Esophagus squamous epithelium (tissue), 4 donors: ENCODE data around the gene EMC10.

ENCODE experiments used
- POLR2A ChIP-seq, 4 donors: fragments of 450-650 bp; IDR thresholded peaks; one replicate each; pipeline ENCODE4 v1.6.1; 2017; ENCODE audit warnings: antibody characterized with exemption in 4 of 4, mild to moderate bottlenecking in 4 of 4, moderate library complexity in 3 of 4
- TF ChIP-seq, protein P1 (sequence below), 6 experiments: fragments of 450-650 bp in 4 of 6; fragments of 200-600 bp in 2 of 6; sonication (generic) in 2 of 6; IDR thresholded peaks; one replicate each; pipeline ENCODE4 v1.5.1; 2016 to 2019; ENCODE audit warnings: antibody characterized with exemption in 6 of 6, mild to moderate bottlenecking in 4 of 6, moderate library complexity in 4 of 6

DNA sequence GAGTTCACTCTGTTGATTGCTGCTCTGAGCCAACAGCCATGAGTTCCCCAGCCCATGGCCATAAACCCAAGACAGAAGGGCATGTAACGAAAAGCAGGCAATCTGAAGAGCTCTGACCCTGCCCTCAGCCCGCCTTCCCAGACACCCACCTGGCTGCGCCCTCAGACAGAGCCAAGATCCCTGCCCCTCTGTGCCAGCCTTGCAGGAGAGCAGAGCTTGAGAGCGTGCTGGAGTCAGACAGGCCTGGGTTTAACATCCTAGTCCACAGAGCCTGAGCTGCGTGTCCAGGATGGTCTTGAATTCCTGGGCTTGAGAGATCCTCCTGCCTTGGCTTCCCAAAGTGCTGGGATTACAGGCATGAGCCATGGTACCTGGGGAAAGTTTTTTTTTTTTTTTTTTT is 19.0 kb upstream of the EMC10 start:
- TF ChIP-seq, protein P1, sequence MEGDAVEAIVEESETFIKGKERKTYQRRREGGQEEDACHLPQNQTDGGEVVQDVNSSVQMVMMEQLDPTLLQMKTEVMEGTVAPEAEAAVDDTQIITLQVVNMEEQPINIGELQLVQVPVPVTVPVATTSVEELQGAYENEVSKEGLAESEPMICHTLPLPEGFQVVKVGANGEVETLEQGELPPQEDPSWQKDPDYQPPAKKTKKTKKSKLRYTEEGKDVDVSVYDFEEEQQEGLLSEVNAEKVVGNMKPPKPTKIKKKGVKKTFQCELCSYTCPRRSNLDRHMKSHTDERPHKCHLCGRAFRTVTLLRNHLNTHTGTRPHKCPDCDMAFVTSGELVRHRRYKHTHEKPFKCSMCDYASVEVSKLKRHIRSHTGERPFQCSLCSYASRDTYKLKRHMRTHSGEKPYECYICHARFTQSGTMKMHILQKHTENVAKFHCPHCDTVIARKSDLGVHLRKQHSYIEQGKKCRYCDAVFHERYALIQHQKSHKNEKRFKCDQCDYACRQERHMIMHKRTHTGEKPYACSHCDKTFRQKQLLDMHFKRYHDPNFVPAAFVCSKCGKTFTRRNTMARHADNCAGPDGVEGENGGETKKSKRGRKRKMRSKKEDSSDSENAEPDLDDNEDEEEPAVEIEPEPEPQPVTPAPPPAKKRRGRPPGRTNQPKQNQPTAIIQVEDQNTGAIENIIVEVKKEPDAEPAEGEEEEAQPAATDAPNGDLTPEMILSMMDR (IDR thresholded peaks at IDR 0.05), result no peak
- no peak for TF ChIP-seq POLR2A (IDR thresholded peaks at IDR 0.05)
